ENCODE results near the gene USH2A.
"Not testable (repeated sequence)": the region's sequence is repeated elsewhere in the genome, so short reads cannot be mapped to it uniquely, and the experiment has no call there.

Gene USH2A

DNA sequence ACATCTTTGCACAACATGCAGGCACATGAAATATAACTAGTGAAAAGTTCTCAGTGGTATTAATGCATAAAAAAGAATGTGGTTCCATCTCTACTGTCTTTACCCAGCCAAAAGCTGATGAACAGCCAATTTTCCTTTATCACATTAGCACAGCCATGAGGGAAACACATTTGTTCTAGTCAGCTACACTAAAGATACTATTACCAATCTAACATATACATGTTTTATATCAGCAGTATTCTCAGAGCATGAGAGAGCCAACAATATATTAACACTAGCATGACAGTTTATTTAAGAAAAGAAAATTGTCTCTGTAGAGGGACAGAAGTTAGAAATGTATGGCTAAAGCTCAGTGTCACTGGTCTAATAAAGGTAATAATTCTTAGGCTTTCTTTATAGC, 56.3 kb downstream of the USH2A start:
- Histone ChIP-seq H3K27me3 (ENCODE audit: insufficient read depth, low read depth, severe bottlenecking) (no peaks in the 10 kb centered on the region), H3K36me3 (no peaks in the 10 kb centered on the region), H3K27ac (no peak overlapping the region), H3K4me3 (ENCODE audit: low read depth, low read length) (no peak overlapping the region), H3K9me3 (ENCODE audit: severe bottlenecking) (no peaks in the 10 kb centered on the region)
- DNase-seq, result no peak
- TF ChIP-seq, protein P1, sequence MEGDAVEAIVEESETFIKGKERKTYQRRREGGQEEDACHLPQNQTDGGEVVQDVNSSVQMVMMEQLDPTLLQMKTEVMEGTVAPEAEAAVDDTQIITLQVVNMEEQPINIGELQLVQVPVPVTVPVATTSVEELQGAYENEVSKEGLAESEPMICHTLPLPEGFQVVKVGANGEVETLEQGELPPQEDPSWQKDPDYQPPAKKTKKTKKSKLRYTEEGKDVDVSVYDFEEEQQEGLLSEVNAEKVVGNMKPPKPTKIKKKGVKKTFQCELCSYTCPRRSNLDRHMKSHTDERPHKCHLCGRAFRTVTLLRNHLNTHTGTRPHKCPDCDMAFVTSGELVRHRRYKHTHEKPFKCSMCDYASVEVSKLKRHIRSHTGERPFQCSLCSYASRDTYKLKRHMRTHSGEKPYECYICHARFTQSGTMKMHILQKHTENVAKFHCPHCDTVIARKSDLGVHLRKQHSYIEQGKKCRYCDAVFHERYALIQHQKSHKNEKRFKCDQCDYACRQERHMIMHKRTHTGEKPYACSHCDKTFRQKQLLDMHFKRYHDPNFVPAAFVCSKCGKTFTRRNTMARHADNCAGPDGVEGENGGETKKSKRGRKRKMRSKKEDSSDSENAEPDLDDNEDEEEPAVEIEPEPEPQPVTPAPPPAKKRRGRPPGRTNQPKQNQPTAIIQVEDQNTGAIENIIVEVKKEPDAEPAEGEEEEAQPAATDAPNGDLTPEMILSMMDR (IDR thresholded peaks at IDR 0.05; ENCODE audit: low read depth, low read length), result no peak

- H3K27me3 ChIP-seq (ENCODE audit: insufficient read depth, low read depth, severe bottlenecking), result no peaks in the 10 kb centered on the region
- no peak overlapping the region for H3K4me3 ChIP-seq (ENCODE audit: low read depth, low read length)
- no peak overlapping the region for H3K27ac ChIP-seq
- no peaks in the 10 kb centered on the region for H3K36me3 ChIP-seq
- TF ChIP-seq, protein P1 (IDR thresholded peaks at IDR 0.05; ENCODE audit: low read depth, low read length), result no peak
- H3K9me3 ChIP-seq (ENCODE audit: severe bottlenecking), result peaks cover 2% of the 10 kb centered on the region
- no peak for DNase-seq
Observed at GRCh38 chr1:216356945-216357344, 66.3 kb downstream of the USH2A start.

DNA sequence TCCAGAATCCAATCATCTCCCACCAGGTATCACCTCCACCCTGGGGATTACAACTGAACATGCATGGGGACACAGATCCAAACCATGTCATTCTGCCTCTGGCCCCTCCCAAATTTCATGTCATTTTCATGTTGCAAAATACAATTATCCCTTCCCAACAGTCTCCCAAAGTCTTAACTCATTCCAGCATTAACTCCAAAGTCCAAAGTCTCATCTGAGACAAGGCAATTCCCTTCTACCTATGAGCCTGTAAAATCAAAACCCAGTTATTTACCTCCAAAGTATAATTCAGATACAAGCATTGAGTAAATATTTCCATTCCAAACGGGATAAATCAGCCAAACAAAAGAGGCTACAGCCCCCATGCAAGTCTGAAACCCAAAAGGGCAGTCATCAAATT, 73.1 kb downstream of the USH2A start:
- Histone ChIP-seq H3K9me3 (ENCODE audit: severe bottlenecking) (peaks cover 2% of the 10 kb centered on the region), H3K4me3 (ENCODE audit: low read depth, low read length) (no peak overlapping the region), H3K27me3 (ENCODE audit: insufficient read depth, low read depth, severe bottlenecking) (no peaks in the 10 kb centered on the region), H3K27ac (no peak overlapping the region), H3K36me3 (no peaks in the 10 kb centered on the region)
- DNase-seq, result no peak
- TF ChIP-seq, protein P1 (IDR thresholded peaks at IDR 0.05; ENCODE audit: low read depth, low read length), result no peak

DNA sequence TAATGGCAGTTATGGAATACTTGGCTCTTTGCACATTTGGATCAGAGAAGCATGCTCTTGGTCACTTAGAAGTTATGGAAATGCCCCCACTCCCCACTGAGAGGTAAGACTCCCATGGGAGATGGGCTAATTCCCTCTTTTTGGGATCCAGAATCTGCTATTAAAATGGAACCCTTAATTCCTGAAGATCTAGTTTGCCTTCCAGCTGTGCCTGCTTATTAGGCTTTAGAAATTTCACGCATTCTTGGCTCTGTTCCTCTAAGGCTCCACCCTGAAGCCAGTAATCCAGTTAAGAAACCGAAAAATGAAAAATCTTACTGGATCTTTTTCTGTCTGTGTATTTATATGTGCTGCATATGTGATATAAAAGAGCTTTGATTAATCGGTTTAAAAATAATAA, 76.7 kb downstream of the USH2A start:
- DNase-seq, result no peak
- no peaks in the 10 kb centered on the region for H3K36me3 ChIP-seq
- no peak overlapping the region for H3K27ac ChIP-seq
- no peak overlapping the region for H3K4me3 ChIP-seq (ENCODE audit: low read depth, low read length)
- TF ChIP-seq, protein P1 (IDR thresholded peaks at IDR 0.05; ENCODE audit: low read depth, low read length), result no peak
- H3K27me3 ChIP-seq (ENCODE audit: insufficient read depth, low read depth, severe bottlenecking), result no peaks in the 10 kb centered on the region
- H3K9me3 ChIP-seq (ENCODE audit: severe bottlenecking), result no peaks in the 10 kb centered on the region

GRCh38 chr1:216340542-216340941, 82.7 kb downstream of the USH2A start:
- H3K9me3 ChIP-seq (ENCODE audit: severe bottlenecking); H3K27me3 ChIP-seq (ENCODE audit: insufficient read depth, low read depth, severe bottlenecking); DNase-seq; H3K36me3 ChIP-seq; H3K27ac ChIP-seq; H3K4me3 ChIP-seq (ENCODE audit: low read depth, low read length): not testable (repeated sequence)

DNA sequence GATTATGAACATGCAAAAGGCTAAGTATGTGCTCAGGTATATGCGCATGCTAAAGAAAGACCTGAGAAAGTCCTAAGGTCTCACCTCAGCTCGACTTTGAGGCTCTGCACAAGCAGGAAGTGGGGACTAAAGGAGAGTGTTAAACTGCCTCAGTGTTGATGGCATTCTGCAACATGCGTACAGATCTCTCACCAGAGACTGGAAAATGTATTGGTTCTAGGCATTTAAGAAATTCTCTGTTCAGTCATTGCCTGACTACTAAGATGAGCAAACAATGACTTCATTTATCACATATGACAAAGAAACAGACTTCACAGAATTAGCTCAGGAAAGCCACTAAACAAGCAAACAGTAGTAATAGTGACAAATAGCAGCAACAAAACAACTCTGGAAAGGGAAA, 90.8 kb downstream of the USH2A start:
- H3K9me3 ChIP-seq (ENCODE audit: severe bottlenecking), result no peaks in the 10 kb centered on the region
- DNase-seq, result no peak
- no peak overlapping the region for H3K27ac ChIP-seq
- no peaks in the 10 kb centered on the region for H3K27me3 ChIP-seq (ENCODE audit: insufficient read depth, low read depth, severe bottlenecking)
- TF ChIP-seq, protein P1 (IDR thresholded peaks at IDR 0.05; ENCODE audit: low read depth, low read length), result no peak
- no peak overlapping the region for H3K4me3 ChIP-seq (ENCODE audit: low read depth, low read length)
- H3K36me3 ChIP-seq, result no peaks in the 10 kb centered on the region

Data from WERI-Rb-1 (cell line).